ENCODE data around the gene ERO1B.

GRCh38 chr1:236204039-236204438 is 77.7 kb downstream of the ERO1B start:
- no peak for TF ChIP-seq CTCF (conservative IDR thresholded peaks at IDR 0.05; ENCODE audit: low read length)
- no peak for TF ChIP-seq EZH2phosphoT487 (IDR thresholded peaks at IDR 0.05; ENCODE audit: borderline replicate concordance)

All from Loucy (cell line).